Adipose tissue (tissue), 3 donors: ENCODE results near the gene YIPF4. TPM values are rescaled to one million over a fixed set of nuclear protein-coding genes. Genes with fewer than 3 reads are reported as not detected.
"Not testable (repeated sequence)": the region's sequence is repeated elsewhere in the genome, so short reads cannot be mapped to it uniquely, and the experiment has no call there.

Experiments
- H3K27ac ChIP-seq: one replicate; pipeline ENCODE4 v1.5.1; 2013; ENCODE audit warnings: low read depth, low read length
- WGBS, 3 donors: extraction: QIAGEN DNeasy Blood & Tissue Kit; methylation state at CpG; one replicate each; pipeline ENCODE4 v1.1.7; 2013; 5-methylcytosine and 5-hydroxymethylcytosine counted together
- polyA plus RNA-seq, 3 donors: library from polyadenylated mRNA; stranded (reverse); fragments of 200-250 nt; gene quantifications; one replicate each; pipeline ENCODE4 v1.2.3, GENCODE V29; 2013
- donor health status: healthy with polysubstance abuse.
- donor health status: Bipolar disorder and iron deficiency.
- donor health status: healthy.

Gene YIPF4
- polyA plus RNA-seq, 3 donors: 12.9 to 15.7 (median 14.6) TPM

- not testable (repeated sequence) for H3K27ac ChIP-seq
- WGBS, 3 donors: 73 to 92% (median 82%) methylated on average over 7 of the region's 7 CpGs
These were observed 1.9 kb upstream of the YIPF4 start for GRCh38 chr2:32275790-32276189.

DNA sequence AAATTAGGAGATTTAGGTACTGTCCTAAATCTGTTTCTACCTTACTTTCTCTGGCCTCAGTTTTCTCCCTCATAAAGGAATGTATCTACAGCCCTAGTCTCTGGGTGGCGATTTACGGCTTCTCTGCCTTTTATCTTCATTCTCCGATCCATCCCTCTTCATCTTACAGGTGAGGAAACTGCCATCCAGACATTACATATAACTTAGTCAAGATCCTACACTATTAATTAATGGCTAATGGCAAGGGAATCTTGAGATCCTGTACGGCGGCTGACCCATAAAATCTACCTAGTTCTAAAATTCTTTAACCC lies 386 bp upstream of the YIPF4 start:
- no peak overlapping the region for H3K27ac ChIP-seq
- WGBS, 3 donors: 44 to 66% (median 62%) methylated on average over 5 of the region's 5 CpGs

- WGBS, 3 donors: 7 to 19% (median 8%) methylated on average over 6 of the region's 6 CpGs
- H3K27ac ChIP-seq: no peak overlapping the region
These were observed 762 bp downstream of the YIPF4 start for GRCh38 chr2:32278478-32278853.

- 70 to 83% (median 72%) methylated on average over 2 of the region's 2 CpGs for WGBS, 3 donors
- no peak overlapping the region for H3K27ac ChIP-seq
These were observed 6.6 kb downstream of the YIPF4 start for GRCh38 chr2:32284321-32284720.

DNA sequence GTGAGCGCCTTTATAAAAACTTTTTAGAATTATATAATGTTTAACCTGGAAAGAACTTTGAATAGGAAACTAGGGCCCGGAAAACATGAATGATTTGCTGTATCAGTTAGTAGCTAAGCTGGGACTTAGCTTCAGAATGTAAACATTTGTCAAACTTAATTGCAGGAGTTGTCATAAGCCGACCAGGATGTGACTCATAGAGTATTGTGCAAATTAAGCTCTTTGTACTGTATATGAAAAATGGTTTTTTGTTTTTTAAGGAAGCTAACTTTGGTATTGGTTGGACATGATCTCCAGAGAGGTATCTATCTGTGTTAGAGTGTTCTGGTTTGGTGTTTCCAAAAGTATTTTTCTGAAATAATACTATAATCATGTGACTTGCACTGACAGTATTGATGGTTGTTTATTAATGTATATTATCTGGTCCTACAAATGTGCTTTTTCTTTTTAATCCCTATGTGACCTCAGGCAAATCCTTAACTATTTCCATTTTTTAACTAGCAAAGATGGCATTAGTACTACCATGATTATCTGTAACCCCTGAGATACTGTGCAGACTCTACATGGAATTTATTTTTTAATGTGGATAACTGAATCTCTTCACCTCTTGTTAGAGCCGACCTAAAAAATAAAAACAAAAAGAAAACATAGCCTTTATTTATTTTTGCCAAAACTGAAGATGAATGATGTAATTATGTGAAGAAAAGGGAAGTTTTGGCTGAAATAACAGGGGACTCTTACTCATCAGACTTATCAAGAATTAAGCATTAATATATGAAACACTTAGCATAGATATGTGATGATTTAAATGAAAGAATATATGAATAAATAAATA lies 11.7 kb downstream of the YIPF4 start:
- 32 to 57% (median 51%) methylated on average over 4 of the region's 4 CpGs for whole genome bisulfite sequencing, 3 donors
- H3K27ac ChIP-seq: no peak overlapping the region

- 81 to 87% (median 85%) methylated on average over 2 of the region's 2 CpGs for WGBS, 3 donors
- no peak overlapping the region for H3K27ac ChIP-seq
These were observed 12.3 kb downstream of the YIPF4 start for GRCh38 chr2:32290000-32290339.

- H3K27ac ChIP-seq: no peak overlapping the region
- WGBS, 3 donors: 24 to 71% (median 66%) methylated on average over 2 of the region's 2 CpGs
These were observed 14.0 kb downstream of the YIPF4 start for GRCh38 chr2:32291746-32292145.

DNA sequence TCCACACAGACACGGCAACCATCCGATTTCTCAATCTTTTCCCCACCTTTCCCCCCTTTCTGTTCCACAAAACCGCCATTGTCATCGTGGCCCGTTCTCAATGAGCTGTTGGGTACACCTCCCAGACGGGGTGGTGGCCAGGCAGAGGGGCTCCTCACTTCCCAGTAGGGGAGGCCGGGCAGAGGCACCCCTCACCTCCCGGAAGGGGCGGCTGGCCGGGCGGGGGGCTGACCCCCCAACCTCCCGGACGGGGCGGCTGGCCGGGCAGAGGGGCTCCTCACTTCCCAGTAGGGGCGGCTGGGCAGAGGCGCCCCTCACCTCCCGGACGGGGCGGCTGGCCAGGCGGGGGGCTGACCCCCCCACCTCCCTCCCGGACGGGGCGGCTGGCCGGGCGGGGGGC lies 15.8 kb downstream of the YIPF4 start:
- WGBS, 3 donors: 92 to 100% (median 95%) methylated on average over 10 to 14 of the region's 26 CpGs
- not testable (repeated sequence) for H3K27ac ChIP-seq

GRCh38 chr2:32293966-32294562 lies 16.4 kb downstream of the YIPF4 start:
- not testable (repeated sequence) for H3K27ac ChIP-seq
- WGBS, 3 donors: 97 to 99% (median 98%) methylated on average over 14 to 43 of the region's 43 CpGs

DNA sequence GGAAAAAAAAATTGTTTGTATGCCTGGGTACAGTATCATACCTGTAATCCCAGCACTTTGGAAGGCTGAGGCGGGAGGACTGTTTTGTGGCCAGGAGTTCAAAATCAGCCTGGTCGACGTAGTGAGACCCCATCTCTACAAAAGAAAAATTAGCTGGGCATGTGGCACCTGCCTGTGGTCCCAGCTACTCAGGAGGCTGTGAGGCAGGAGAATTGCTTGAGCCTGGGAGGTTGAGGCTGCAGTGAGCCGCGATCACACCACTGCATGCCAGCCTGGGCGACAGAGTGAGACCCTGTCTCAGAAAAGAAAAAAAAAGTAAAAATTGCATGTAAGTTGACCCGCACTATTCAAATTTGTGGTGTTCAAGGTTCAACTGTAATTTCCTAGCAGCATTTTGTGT lies 32.9 kb downstream of the YIPF4 start:
- WGBS, 3 donors: 80 to 97% (median 96%) methylated on average over 7 of the region's 7 CpGs
- H3K27ac ChIP-seq: no peak overlapping the region

GRCh38 chr2:32314886-32315285 lies 37.2 kb downstream of the YIPF4 start:
- 52 to 98% (median 91%) methylated on average over 1 of the region's 1 CpG for WGBS, 3 donors
- H3K27ac ChIP-seq: no peak overlapping the region

DNA sequence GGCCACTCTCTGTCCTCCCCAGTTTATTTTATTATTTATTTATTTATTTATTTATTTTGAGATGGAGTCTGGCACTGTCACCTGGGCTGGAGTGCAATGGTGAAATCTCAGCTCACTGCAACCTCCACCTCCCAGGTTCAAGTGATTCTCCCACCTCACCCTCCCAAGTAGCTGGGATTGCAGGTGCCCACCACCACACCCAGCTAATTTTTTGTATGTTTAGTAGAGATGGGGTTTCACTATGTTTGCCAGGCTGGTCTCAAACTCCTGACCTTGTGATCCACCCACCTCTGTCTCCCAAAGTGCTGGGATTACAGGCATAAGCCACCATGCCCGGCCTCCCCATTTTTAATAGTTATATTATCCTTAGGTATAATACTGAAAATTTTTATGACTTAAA lies 51.0 kb downstream of the YIPF4 start:
- H3K27ac ChIP-seq: not testable (repeated sequence)
- WGBS, 3 donors: 44 to 92% (median 91%) methylated on average over 1 of the region's 1 CpG

- not testable (repeated sequence) for H3K27ac ChIP-seq
- 49 to 95% (median 91%) methylated on average over 14 of the region's 14 CpGs for WGBS, 3 donors
These were observed 51.7 kb downstream of the YIPF4 start for GRCh38 chr2:32329180-32329980.

GRCh38 chr2:32330136-32330535 lies 52.4 kb downstream of the YIPF4 start:
- H3K27ac ChIP-seq: no peak overlapping the region
- WGBS, 3 donors: 54 to 95% (median 94%) methylated on average over 2 of the region's 2 CpGs

DNA sequence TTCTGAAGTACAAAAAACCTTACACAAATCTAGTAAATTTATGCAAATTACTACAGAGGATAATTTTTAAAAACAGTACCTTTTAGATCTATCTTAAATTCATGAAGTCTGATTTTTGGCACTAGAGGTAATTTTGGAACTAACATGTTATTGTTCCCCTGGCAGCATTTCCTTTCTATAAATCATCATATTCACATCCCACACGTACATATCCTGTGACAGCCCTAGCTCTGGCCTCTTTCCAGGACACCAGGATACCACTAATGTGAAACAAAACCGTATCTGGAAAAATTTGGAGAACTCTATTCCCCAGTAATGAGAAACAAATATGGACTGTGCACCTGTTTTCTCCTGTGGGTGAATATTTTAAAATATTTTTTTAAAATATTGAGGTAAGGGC lies 65.1 kb downstream of the YIPF4 start:
- WGBS, 3 donors: 21 to 60% (median 24%) methylated on average over 2 of the region's 2 CpGs
- H3K27ac ChIP-seq: no peak overlapping the region

DNA sequence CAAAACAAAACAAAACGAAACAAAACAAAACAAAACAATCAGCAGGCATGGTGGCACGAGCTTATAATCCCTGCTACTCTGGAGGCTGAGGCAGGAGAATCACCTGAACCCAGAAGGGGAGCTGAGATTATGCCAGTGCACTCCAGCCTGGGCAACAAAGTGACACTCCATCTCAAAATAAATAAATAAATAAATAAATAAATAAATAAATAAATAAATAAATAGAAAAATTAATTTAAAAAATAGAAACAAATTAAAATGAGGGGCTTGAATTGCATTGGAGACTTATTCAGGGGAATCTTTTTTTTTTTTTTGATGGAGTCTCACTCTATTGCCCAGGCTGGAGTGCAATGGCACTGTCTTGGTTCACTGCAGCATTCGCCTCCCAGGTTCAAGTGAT lies 73.1 kb downstream of the YIPF4 start:
- not testable (repeated sequence) for H3K27ac ChIP-seq
- 89 to 97% (median 96%) methylated on average over 3 of the region's 3 CpGs for WGBS, 3 donors

- WGBS, 3 donors: 6 to 10% (median 9%) methylated on average over 10 of the region's 10 CpGs
- peak overlapping the region; percentile 9 for H3K27ac ChIP-seq
These were observed 78.4 kb downstream of the YIPF4 start for GRCh38 chr2:32355976-32356680.

GRCh38 chr2:32356681-32357317 lies 79.1 kb downstream of the YIPF4 start, which contains the start of gene BIRC6:
BIRC6 (plus strand) TSS chr2:32357023; CDS start chr2:32357162, 139 bp downstream.
- H3K27ac ChIP-seq: peak within 1 kb of the TSS; percentile 92
- 0 to 1% (median 1%) methylated on average over 66 to 76 of the region's 76 CpGs for WGBS, 3 donors
